Stimulated activated CD4-positive, alpha-beta T cell treated with anti-CD3 and anti-CD28 coated beads, TNF-alpha, amount 100 ng/mL, for 24 hours (primary cell): ENCODE results near the gene HPS4.
A peak's percentile ranks its signal among the peaks of the same experiment; 100 is the strongest.
"Not testable (repeated sequence)": the region's sequence is repeated elsewhere in the genome, so short reads cannot be mapped to it uniquely, and the experiment has no call there.

Experiments used
- DNase-seq, 3 experiments: peaks; one replicate each; pipeline ENCODE4 v3.0.0-alpha.2; 2020; ENCODE audit warnings: low read depth in 3 of 3

HPS4 gene

DNA sequence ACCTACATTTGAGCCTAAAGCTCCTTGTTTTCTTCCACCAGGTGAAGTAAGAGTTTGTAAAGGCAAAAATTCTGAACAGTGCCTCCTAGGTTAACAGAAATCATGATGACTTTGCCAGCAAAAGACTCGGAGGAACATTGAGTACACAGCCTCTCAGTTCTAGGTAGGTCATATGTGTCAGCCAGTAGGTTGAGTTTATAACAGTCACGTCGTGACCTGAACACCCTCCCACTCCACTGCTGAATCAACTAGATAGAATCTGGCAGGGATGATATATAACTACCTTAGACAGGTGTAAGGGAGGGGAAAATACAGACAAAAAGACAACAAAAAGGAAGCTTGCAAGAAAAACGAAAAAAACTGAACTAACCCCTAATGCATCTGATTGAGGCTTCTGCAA is 67.3 kb downstream of the HPS4 start:
- no peak for DNase-seq

DNA sequence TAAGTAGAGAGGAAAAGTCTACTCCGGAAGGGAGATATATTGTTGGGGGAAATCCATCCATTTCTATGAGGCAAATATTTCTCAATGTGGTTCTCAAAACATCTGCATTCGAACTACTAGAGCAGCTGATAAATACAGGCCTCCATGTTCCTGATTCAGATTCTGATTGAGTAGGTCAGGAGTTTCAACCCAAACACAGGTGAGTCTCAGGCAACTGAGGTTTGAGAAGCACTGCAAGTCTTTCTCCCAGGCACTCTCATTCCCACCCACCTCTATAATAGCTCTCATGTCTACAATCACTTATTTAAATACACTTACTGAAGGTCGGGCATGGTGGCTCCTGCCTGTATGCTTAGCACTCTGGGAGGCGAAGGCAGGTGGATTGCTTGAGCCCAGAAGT is 69.2 kb downstream of the HPS4 start:
- no peak for DNase-seq

DNA sequence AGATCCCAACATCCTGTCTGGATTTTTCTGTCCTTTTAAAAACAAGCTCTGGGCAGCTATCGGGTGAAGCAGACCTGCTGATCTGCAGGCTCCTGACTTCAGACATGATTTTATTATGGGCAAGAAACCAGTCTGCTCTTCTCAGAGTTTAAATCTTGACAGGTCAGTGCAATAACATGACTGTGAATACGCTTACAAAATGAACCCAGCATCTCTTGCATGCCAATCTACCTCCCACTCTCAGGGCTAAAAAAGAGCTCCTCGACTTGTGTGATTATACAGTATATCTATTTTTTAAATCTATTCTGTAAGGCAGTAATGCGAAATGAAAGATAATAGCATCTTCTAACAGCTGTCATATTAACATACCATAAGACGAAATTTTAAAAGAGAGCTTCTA is 73.2 kb downstream of the HPS4 start:
- no peak for DNase-seq

DNA sequence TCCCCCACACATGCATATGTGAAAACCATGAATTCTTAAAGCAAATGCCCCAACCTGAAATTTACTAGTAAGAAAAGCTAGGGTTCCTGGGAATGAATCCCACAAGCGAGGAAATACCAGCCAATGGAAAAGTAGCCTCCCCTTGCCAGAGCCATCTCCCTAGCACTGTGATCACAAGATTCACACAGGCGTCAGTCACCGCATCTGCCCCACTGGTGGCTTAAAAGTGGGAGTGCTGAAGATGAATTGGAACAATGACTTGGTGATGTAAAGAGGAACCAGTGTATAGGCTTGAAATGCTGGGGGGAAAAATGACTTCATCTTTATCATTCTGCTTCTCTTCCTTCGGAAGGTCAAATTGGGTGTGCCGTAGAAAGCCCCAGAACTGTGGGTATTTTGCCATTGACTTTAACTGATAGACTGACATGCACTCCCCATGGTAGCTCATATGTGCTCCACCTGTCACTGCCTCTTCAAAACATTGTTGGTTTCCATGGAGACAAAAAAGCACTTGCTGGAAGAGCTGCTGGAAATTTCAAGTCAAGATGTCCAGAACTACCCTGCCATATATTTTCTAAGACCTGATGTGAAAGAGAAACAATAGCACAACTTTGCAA is 73.8 kb downstream of the HPS4 start:
- DNase-seq, result no peak

DNA sequence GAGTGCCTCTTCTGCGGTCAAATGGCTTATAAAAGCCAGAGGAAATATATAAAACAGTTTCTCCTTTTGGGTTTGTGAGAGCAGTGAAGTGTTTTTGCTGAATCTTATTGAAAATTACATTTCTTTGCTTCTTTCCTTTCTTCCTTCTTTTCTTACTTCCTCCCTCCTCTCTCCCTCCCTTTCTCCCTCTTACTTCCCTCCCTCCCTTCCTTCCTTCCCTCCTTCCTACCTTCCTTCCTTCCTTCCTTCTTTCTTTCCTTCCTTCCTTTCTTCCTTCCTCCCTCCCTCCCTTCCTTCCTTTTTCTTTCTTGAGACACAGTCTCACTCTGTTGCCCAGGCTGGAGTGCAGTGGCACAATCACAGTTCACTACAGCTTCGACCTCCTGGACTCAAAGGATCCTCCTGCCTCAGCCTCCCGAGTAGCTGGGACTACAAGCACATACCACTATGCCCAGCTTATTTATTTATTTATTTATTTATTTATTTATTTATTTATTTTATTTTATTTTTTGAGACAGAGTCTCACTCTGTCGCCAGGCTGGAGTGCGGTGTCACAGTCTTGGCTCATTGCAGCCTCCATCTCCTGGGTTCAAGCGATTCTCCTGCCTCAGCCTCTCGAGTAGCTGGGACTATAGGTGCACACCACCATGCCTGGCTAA is 74.9 kb downstream of the HPS4 start:
- not testable (repeated sequence) for DNase-seq

DNA sequence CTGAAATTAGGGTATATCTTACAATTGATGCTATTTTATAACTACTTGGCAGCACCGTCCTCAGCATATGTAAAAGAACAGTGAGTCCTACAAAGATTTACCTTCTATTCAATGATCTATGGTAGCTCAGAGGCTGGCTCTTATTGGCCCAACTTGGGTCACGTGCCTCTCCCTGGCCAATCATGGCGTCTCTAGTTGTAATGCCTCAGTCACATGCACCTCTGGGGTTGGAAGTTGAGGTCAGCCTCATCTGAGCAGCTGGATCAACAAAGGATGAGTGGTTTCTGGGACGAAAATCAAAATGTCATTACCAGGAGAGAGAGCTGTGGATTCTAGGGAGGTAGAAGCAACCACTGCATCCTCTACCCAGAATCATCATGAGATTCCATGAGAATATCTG is 77.5 kb downstream of the HPS4 start:
- no peak for DNase-seq

DNA sequence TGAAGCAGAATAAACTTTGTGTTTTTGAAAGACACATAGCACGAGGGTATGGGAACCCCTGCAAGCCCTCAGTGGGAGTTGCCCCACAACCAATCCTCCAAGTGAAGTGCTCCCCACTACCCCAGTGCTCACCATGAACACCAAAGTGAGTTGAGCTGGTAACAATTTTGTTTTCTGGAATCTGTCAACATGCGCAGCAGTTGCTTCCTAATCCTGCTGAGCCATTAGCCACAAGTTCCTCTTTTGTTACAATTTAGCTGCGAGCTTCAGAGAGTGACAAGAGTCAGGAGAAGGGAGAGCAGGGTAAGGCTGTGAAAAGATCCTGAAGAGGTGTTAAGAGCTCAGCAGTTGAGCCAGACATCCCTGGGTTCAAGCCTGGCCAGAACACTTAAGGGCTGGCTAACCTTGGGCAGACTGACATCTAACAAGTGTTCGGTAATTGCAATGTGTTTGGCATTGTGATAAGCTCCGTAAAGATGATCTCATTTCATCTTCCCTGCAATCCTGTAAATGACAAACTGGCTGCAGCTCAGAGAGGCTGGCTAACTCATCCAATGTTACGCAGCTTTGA is 78.6 kb downstream of the HPS4 start:
- DNase-seq, result no peak

DNA sequence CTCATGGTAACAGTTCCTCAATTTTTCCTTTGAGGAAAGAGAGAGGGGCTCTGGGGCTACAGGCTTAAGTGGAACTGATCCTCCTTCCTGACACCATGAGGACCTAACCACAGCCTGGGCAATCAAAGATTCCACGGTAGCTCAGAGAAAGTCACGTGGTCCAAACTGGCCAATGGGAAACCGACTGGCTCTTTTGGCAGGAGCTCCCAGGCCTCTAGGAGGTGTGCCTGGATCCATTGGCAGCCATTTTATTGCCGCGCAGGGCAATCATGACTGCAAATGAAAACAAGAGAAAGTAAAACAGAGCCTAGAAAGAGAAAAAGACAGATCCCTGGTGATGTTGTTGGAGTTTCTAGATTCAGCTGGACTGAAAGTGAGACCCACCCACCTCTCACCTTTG is 81.9 kb downstream of the HPS4 start:
- DNase-seq, result peak in 1 of 3 experiments; percentile 1
